ENCODE results near the gene SGSH. TPM values are rescaled to one million over a fixed set of nuclear protein-coding genes. Genes with fewer than 3 reads are reported as not detected.

The SGSH gene
- polyA plus RNA-seq, 1 donor, result 77.5 TPM

- H3K27me3 ChIP-seq (ENCODE audit: control insufficient read depth, insufficient read depth, low read length), result peaks cover 2% of the 10 kb centered on the region
- no peaks in the 10 kb centered on the region for H3K9me3 ChIP-seq (ENCODE audit: control insufficient read depth, low read depth, low read length)
- no peaks in the 10 kb centered on the region for H3K4me1 ChIP-seq (ENCODE audit: control insufficient read depth, insufficient read depth, low read length)
- no peak for DNase-seq
- H3K36me3 ChIP-seq (ENCODE audit: control insufficient read depth, insufficient read depth, low read length), result no peaks in the 10 kb centered on the region
- no CpG with 5 or more reads among the region's 27 CpGs for WGBS (ENCODE audit: insufficient coverage, low lambda C conversion rate)
- H3K4me3 ChIP-seq (ENCODE audit: low read length), result no peak overlapping the region
- no peak overlapping the region for H3K27ac ChIP-seq (ENCODE audit: low read length)
Observed at GRCh38 chr17:80198144-80198661, 21.9 kb downstream of the SGSH start.

- no peak overlapping the region for H3K4me3 ChIP-seq (ENCODE audit: low read length)
- no CpG with 5 or more reads among the region's 7 CpGs for WGBS (ENCODE audit: insufficient coverage, low lambda C conversion rate)
Observed at GRCh38 chr17:80196652-80197051, 23.5 kb downstream of the SGSH start.

GRCh38 chr17:80195671-80196529 is 24.2 kb downstream of the SGSH start:
- Histone ChIP-seq H3K4me1 (ENCODE audit: control insufficient read depth, insufficient read depth, low read length) (no peaks in the 10 kb centered on the region), H3K36me3 (ENCODE audit: control insufficient read depth, insufficient read depth, low read length) (no peaks in the 10 kb centered on the region), H3K27me3 (ENCODE audit: control insufficient read depth, insufficient read depth, low read length) (peaks cover 7% of the 10 kb centered on the region), H3K27ac (ENCODE audit: low read length) (no peak overlapping the region), H3K9me3 (ENCODE audit: control insufficient read depth, low read depth, low read length) (no peaks in the 10 kb centered on the region), H3K4me3 (ENCODE audit: low read length) (no peak overlapping the region)
- no peak for DNase-seq
- 0% methylated on average over 1 of the region's 27 CpGs for WGBS (ENCODE audit: insufficient coverage, low lambda C conversion rate)

More at GRCh38 chr17:80196652-80197051, 23.5 kb downstream of the SGSH start:
- Histone ChIP-seq H3K27me3 (ENCODE audit: control insufficient read depth, insufficient read depth, low read length) (peaks cover 7% of the 10 kb centered on the region), H3K36me3 (ENCODE audit: control insufficient read depth, insufficient read depth, low read length) (no peaks in the 10 kb centered on the region), H3K9me3 (ENCODE audit: control insufficient read depth, low read depth, low read length) (no peaks in the 10 kb centered on the region), H3K27ac (ENCODE audit: low read length) (no peak overlapping the region), H3K4me1 (ENCODE audit: control insufficient read depth, insufficient read depth, low read length) (no peaks in the 10 kb centered on the region)
- DNase-seq, result no peak

GRCh38 chr17:80195141-80195540 is 25.0 kb downstream of the SGSH start:
- DNase-seq, result no peak
- Histone ChIP-seq H3K4me3 (ENCODE audit: low read length) (no peak overlapping the region), H3K27ac (ENCODE audit: low read length) (no peak overlapping the region), H3K4me1 (ENCODE audit: control insufficient read depth, insufficient read depth, low read length) (no peaks in the 10 kb centered on the region), H3K27me3 (ENCODE audit: control insufficient read depth, insufficient read depth, low read length) (peaks cover 7% of the 10 kb centered on the region), H3K36me3 (ENCODE audit: control insufficient read depth, insufficient read depth, low read length) (no peaks in the 10 kb centered on the region), H3K9me3 (ENCODE audit: control insufficient read depth, low read depth, low read length) (no peaks in the 10 kb centered on the region)
- no CpG with 5 or more reads among the region's 14 CpGs for WGBS (ENCODE audit: insufficient coverage, low lambda C conversion rate)

GRCh38 chr17:80191865-80192661 is 28.1 kb downstream of the SGSH start:
- peaks cover 13% of the 10 kb centered on the region for H3K27me3 ChIP-seq (ENCODE audit: control insufficient read depth, insufficient read depth, low read length)
- no peaks in the 10 kb centered on the region for H3K9me3 ChIP-seq (ENCODE audit: control insufficient read depth, low read depth, low read length)
- no peaks in the 10 kb centered on the region for H3K36me3 ChIP-seq (ENCODE audit: control insufficient read depth, insufficient read depth, low read length)
- no peaks in the 10 kb centered on the region for H3K4me1 ChIP-seq (ENCODE audit: control insufficient read depth, insufficient read depth, low read length)
- no peak overlapping the region for H3K4me3 ChIP-seq (ENCODE audit: low read length)
- WGBS (ENCODE audit: insufficient coverage, low lambda C conversion rate), result 80% methylated on average over 1 of the region's 29 CpGs
- H3K27ac ChIP-seq (ENCODE audit: low read length), result no peak overlapping the region
- DNase-seq, result peak in 1 of 2 donors; percentile 12

GRCh38 chr17:80191192-80191591 is 28.9 kb downstream of the SGSH start:
- Histone ChIP-seq H3K4me3 (ENCODE audit: low read length) (no peak overlapping the region), H3K27ac (ENCODE audit: low read length) (no peak overlapping the region), H3K4me1 (ENCODE audit: control insufficient read depth, insufficient read depth, low read length) (no peaks in the 10 kb centered on the region), H3K27me3 (ENCODE audit: control insufficient read depth, insufficient read depth, low read length) (peaks cover 13% of the 10 kb centered on the region), H3K9me3 (ENCODE audit: control insufficient read depth, low read depth, low read length) (no peaks in the 10 kb centered on the region), H3K36me3 (ENCODE audit: control insufficient read depth, insufficient read depth, low read length) (no peaks in the 10 kb centered on the region)
- no peak for DNase-seq
- no CpG with 5 or more reads among the region's 20 CpGs for WGBS (ENCODE audit: insufficient coverage, low lambda C conversion rate)

- WGBS (ENCODE audit: insufficient coverage, low lambda C conversion rate), result no CpG with 5 or more reads among the region's 10 CpGs
- H3K9me3 ChIP-seq (ENCODE audit: control insufficient read depth, low read depth, low read length), result no peaks in the 10 kb centered on the region
- no peak overlapping the region for H3K27ac ChIP-seq (ENCODE audit: low read length)
- H3K4me3 ChIP-seq (ENCODE audit: low read length), result no peak overlapping the region
- H3K36me3 ChIP-seq (ENCODE audit: control insufficient read depth, insufficient read depth, low read length), result no peaks in the 10 kb centered on the region
- no peaks in the 10 kb centered on the region for H3K4me1 ChIP-seq (ENCODE audit: control insufficient read depth, insufficient read depth, low read length)
- H3K27me3 ChIP-seq (ENCODE audit: control insufficient read depth, insufficient read depth, low read length), result peaks cover 13% of the 10 kb centered on the region
- no peak for DNase-seq
Observed at GRCh38 chr17:80190716-80191115, 29.4 kb downstream of the SGSH start.

GRCh38 chr17:80189611-80190010 is 30.5 kb downstream of the SGSH start:
- H3K4me1 ChIP-seq (ENCODE audit: control insufficient read depth, insufficient read depth, low read length), result no peaks in the 10 kb centered on the region
- no peak for DNase-seq
- no peaks in the 10 kb centered on the region for H3K36me3 ChIP-seq (ENCODE audit: control insufficient read depth, insufficient read depth, low read length)
- WGBS (ENCODE audit: insufficient coverage, low lambda C conversion rate), result no CpG with 5 or more reads among the region's 23 CpGs
- H3K4me3 ChIP-seq (ENCODE audit: low read length), result no peak overlapping the region
- H3K9me3 ChIP-seq (ENCODE audit: control insufficient read depth, low read depth, low read length), result no peaks in the 10 kb centered on the region
- H3K27me3 ChIP-seq (ENCODE audit: control insufficient read depth, insufficient read depth, low read length), result peaks cover 11% of the 10 kb centered on the region
- no peak overlapping the region for H3K27ac ChIP-seq (ENCODE audit: low read length)

GRCh38 chr17:80187515-80187941 is 32.6 kb downstream of the SGSH start:
- Histone ChIP-seq H3K4me3 (ENCODE audit: low read length) (no peak overlapping the region), H3K27ac (ENCODE audit: low read length) (no peak overlapping the region), H3K36me3 (ENCODE audit: control insufficient read depth, insufficient read depth, low read length) (no peaks in the 10 kb centered on the region), H3K9me3 (ENCODE audit: control insufficient read depth, low read depth, low read length) (no peaks in the 10 kb centered on the region), H3K4me1 (ENCODE audit: control insufficient read depth, insufficient read depth, low read length) (no peaks in the 10 kb centered on the region), H3K27me3 (ENCODE audit: control insufficient read depth, insufficient read depth, low read length) (peaks cover 11% of the 10 kb centered on the region)
- no peak for DNase-seq
- WGBS (ENCODE audit: insufficient coverage, low lambda C conversion rate), result no CpG with 5 or more reads among the region's 18 CpGs

- DNase-seq, result no peak
- Histone ChIP-seq H3K36me3 (ENCODE audit: control insufficient read depth, insufficient read depth, low read length) (no peaks in the 10 kb centered on the region), H3K27me3 (ENCODE audit: control insufficient read depth, insufficient read depth, low read length) (peaks cover 6% of the 10 kb centered on the region), H3K4me3 (ENCODE audit: low read length) (no peak overlapping the region), H3K9me3 (ENCODE audit: control insufficient read depth, low read depth, low read length) (no peaks in the 10 kb centered on the region), H3K27ac (ENCODE audit: low read length) (no peak overlapping the region), H3K4me1 (ENCODE audit: control insufficient read depth, insufficient read depth, low read length) (no peaks in the 10 kb centered on the region)
- no CpG with 5 or more reads among the region's 16 CpGs for WGBS (ENCODE audit: insufficient coverage, low lambda C conversion rate)
Observed at GRCh38 chr17:80187090-80187489, 33.0 kb downstream of the SGSH start.

All from large intestine (tissue), 3 donors.